HG02870 (cell line): Measurements from ENCODE around the gene PTPN13.
"Not testable (repeated sequence)": the region's sequence is repeated elsewhere in the genome, so short reads cannot be mapped to it uniquely, and the experiment has no call there.

ENCODE experiments used
- ATAC-seq: cut with Tn5 transposase; IDR thresholded peaks from one replicate; pipeline ENCODE4 v1.9.1; 2021; ENCODE audit warnings: mild to moderate bottlenecking, moderate library complexity; ENCODE audit not compliant: unreplicated experiment

PTPN13 gene

DNA sequence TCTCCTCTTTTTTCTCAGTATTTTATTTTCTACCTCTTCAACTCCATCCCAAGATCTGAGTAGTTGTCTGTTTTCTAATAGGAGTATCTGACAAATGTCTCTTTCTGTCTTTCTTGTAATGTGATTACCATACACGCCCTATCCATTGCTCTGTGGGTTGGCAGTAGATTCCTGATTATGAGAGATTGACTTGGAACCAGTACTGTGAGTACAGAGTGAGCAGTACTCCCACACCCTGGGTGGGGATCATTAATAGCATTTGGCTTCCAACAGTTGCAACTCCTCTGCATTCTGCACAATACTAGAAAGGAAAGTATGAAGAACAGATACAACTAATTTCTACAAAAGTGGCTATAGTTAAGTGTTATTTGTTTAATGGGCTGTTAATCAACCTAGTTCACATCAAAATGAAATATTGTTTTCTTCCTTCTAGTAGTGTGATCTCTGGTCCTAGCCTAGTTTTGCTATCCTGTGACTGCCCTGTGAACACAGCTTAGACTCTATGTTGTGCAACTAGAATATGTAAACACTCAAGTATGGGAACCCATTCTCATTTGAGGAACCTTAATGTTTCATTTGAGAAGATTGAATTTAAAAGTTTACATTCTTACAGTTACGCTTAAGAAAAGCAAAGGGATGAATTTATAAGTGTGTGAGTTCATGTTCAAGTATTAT is 112.9 kb downstream of the PTPN13 start:
- no peak for ATAC-seq

GRCh38 chr4:86717651-86718050 is 123.5 kb downstream of the PTPN13 start:
- no peak for ATAC-seq

DNA sequence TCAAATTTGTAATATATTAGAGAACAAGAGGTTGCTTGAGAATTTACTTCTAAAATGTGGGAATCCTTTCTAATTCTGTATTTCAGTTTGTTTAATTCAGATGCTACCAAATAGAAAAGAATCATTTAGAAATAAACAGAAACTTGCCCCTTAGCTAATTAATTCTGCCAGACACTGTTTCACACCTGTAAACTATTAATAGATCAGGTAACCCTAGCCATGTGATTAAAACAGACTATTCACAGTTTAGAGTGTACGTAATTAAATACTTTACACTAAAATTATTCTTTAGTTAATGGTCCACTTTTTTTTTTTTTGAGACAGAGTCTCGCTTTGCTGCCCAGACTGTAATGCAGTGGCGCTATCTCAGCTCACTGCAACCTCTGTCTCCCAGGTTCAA is 124.0 kb downstream of the PTPN13 start:
- ATAC-seq, result no peak

GRCh38 chr4:86719149-86719548 is 125.0 kb downstream of the PTPN13 start:
- ATAC-seq, result not testable (repeated sequence)

GRCh38 chr4:86720508-86721068 is 126.5 kb downstream of the PTPN13 start:
- ATAC-seq, result no peak

- ATAC-seq, result no peak
Measured at GRCh38 chr4:86721412-86721811, 127.3 kb downstream of the PTPN13 start.

- ATAC-seq, result no peak
Measured at GRCh38 chr4:86730310-86730709, 136.2 kb downstream of the PTPN13 start.

DNA sequence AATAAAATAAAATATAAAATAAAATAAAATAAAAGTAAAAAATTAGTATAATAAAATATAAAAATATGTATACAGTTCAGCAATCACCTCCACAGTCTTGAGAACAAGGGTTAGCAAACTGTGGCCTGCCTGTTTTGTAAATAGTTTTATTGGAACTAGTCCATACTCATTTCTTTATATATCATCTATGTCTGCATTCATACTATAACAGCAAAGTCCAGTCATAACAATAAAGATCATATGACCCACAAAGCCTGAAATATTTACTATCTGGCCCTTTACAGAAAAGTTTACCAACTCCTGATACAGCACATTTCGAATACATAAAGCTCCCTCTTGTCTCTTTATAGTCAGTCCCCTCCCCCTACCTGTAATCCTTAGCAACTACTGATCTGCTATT is 143.1 kb downstream of the PTPN13 start:
- no peak for ATAC-seq

- ATAC-seq, result no peak
Measured at GRCh38 chr4:86741846-86742245, 147.7 kb downstream of the PTPN13 start.

DNA sequence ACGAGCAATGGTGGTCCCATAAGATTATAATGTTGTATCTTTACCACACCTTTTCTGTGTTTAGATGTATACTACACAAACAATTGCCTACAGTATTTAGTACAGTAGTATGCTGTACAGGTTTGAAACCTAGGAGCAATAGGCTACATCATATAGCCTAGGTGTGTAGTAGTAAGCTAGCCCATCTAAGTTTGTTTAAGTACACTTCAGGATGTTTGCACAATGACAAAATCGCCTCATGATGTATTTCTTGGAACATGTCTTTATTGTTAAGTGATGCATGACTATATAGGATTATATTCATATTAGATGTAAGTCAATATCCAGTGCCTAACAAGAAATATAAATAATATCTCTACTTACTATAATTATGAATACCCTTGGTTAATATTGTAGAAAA is 150.5 kb downstream of the PTPN13 start:
- ATAC-seq, result no peak

GRCh38 chr4:86749121-86749520 is 155.0 kb downstream of the PTPN13 start:
- no peak for ATAC-seq

- ATAC-seq, result peak; percentile 65
Measured at GRCh38 chr4:86755388-86755787, 161.3 kb downstream of the PTPN13 start.

DNA sequence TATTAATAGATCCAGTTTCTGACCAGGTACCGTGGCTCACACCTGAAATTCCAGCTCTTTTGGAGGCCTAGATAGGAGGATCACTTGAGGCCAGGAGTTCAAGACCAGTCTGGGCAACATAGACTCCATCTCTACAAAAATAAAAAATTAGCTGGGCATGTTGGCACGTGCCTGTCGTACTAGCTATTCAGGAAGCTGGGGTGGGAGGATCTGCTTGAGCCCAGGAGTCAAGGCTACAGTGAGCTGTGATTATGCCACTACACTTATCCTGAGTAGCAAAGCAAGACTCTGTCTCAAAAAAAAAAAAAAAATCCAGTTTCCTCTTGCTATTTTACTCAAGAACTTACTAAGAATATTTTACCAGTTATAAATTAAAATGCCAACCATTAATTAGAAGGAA is 163.4 kb downstream of the PTPN13 start:
- no peak for ATAC-seq

DNA sequence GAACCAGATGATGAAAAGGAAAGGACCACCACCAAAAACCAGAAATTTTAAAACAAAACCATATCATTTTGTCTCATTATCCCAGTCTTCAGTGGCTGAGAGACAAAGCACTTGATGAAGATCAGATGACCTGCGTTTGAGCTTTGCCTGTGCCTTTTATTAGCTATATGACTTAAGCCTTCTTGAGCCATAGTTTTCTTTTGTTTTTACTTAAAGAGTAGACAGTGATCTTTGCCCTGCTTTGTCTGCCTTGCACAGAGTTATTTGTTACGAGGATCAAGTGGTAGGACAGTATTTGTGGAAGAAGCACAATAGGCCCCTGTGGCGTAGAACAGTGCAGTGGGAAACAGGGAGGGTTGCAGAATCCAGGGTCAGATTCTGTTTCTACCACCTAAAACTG is 165.2 kb downstream of the PTPN13 start:
- ATAC-seq, result no peak

GRCh38 chr4:86762649-86763048 is 168.5 kb downstream of the PTPN13 start:
- no peak for ATAC-seq

- ATAC-seq, result no peak
Measured at GRCh38 chr4:86769794-86770193, 175.7 kb downstream of the PTPN13 start.

DNA sequence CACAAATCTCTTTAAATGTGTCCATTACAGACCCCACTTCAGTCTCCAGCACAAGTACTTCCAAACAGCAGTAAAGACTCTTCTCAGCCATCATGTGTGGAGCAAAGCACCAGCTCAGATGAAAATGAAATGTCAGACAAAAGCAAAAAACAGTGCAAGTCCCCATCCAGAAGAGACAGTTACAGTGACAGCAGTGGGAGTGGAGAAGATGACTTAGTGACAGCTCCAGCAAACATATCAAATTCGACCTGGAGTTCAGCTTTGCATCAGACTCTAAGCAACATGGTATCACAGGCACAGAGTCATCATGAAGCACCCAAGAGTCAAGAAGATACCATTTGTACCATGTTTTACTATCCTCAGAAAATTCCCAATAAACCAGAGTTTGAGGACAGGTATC is 177.0 kb downstream of the PTPN13 start:
- ATAC-seq, result no peak

GRCh38 chr4:86775061-86775460 is 180.9 kb downstream of the PTPN13 start:
- no peak for ATAC-seq

DNA sequence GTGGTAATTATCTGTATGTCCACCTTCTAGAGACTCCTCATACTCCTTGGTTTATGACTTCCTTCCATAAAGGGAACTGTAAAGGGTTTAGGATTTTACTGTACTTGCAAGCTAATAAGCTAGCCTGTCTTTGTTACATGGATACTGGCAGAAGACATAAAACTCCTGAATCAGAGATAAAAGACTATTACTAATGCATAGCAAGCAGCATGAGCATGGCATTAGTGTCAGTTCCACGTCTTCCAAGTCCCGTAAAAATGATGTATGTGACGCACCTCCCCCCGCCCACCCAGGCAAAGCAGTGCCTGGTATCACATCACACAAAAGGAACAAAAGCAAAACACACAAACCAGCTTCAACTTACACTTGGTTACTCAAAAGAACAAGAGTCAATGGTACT is 184.1 kb downstream of the PTPN13 start:
- ATAC-seq, result no peak

- no peak for ATAC-seq
Measured at GRCh38 chr4:86788826-86789225, 194.7 kb downstream of the PTPN13 start.

DNA sequence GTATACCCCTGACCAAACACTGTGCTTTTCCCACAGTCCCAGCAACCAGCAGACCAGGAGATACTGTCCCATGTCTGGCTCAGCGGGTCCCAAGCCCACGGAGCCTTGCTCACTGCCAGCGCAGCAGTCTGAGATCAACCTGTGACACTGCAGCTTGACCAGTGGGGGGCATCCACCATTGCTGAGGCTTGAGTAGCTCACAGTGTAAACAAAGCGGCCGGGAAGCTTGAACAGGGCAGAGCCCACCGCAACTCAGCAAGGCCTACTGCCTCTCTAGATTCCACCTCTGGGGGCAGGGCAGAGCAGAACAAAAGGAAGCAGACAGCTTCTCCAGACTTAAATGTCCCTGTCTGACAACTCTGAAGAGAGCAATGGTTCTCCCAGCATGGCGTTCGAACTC is 197.0 kb downstream of the PTPN13 start:
- no peak for ATAC-seq

DNA sequence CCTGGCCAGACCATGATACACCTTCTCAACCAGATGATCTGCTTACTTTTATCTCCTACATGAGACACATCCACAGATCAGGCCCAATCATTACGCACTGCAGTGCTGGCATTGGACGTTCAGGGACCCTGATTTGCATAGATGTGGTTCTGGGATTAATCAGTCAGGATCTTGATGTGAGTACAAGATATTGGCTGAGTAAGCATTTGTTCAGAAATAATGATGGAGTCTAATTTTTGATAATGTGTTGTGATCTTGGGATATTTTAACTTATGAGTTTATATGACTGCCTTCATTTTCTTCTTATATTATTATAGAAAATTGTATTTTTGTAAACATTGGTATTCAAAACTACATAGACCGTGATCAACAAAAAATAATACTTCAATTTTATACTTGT is 215.7 kb downstream of the PTPN13 start:
- ATAC-seq, result no peak

- ATAC-seq, result no peak
Measured at GRCh38 chr4:86810847-86811246, 216.7 kb downstream of the PTPN13 start.
